ENCODE results near the gene NKIRAS1.

Gene NKIRAS1

GRCh38 chr3:23953523-23953922, 36.7 kb upstream of the NKIRAS1 start:
- no peak overlapping the region for H3K27ac ChIP-seq (ENCODE audit: insufficient read depth, low read length, poor library complexity, severe bottlenecking)
- no peaks in the 10 kb centered on the region for H3K9me3 ChIP-seq (ENCODE audit: control insufficient read depth, low read length)
- H3K4me3 ChIP-seq (ENCODE audit: insufficient read depth, low read depth, low read length, poor library complexity, severe bottlenecking), result no peak overlapping the region
- H3K4me1 ChIP-seq (ENCODE audit: control insufficient read depth, insufficient read depth, low read length, poor library complexity, severe bottlenecking), result peaks cover 11% of the 10 kb centered on the region
- no peaks in the 10 kb centered on the region for H3K27me3 ChIP-seq (replicated peaks; ENCODE audit: control insufficient read depth, insufficient read depth, low read length, poor library complexity, severe bottlenecking)
- no peak for DNase-seq
- H3K36me3 ChIP-seq (ENCODE audit: control insufficient read depth, insufficient read depth, low read length), result peaks cover 18% of the 10 kb centered on the region

- H3K9me3 ChIP-seq (ENCODE audit: control insufficient read depth, low read length), result no peaks in the 10 kb centered on the region
- DNase-seq, result no peak
- peaks cover 11% of the 10 kb centered on the region for H3K4me1 ChIP-seq (ENCODE audit: control insufficient read depth, insufficient read depth, low read length, poor library complexity, severe bottlenecking)
- H3K27ac ChIP-seq (ENCODE audit: insufficient read depth, low read length, poor library complexity, severe bottlenecking), result no peak overlapping the region
- H3K36me3 ChIP-seq (ENCODE audit: control insufficient read depth, insufficient read depth, low read length), result peaks cover 15% of the 10 kb centered on the region
- no peak overlapping the region for H3K4me3 ChIP-seq (ENCODE audit: insufficient read depth, low read depth, low read length, poor library complexity, severe bottlenecking)
- H3K27me3 ChIP-seq (replicated peaks; ENCODE audit: control insufficient read depth, insufficient read depth, low read length, poor library complexity, severe bottlenecking), result no peaks in the 10 kb centered on the region
These were observed 35.9 kb upstream of the NKIRAS1 start for GRCh38 chr3:23952646-23953045.

GRCh38 chr3:23950293-23950692, 33.5 kb upstream of the NKIRAS1 start:
- Histone ChIP-seq H3K36me3 (ENCODE audit: control insufficient read depth, insufficient read depth, low read length) (peaks cover 8% of the 10 kb centered on the region), H3K4me1 (ENCODE audit: control insufficient read depth, insufficient read depth, low read length, poor library complexity, severe bottlenecking) (peaks cover 24% of the 10 kb centered on the region), H3K9me3 (ENCODE audit: control insufficient read depth, low read length) (no peaks in the 10 kb centered on the region), H3K27me3 (replicated peaks; ENCODE audit: control insufficient read depth, insufficient read depth, low read length, poor library complexity, severe bottlenecking) (no peaks in the 10 kb centered on the region), H3K4me3 (ENCODE audit: insufficient read depth, low read depth, low read length, poor library complexity, severe bottlenecking) (no peak overlapping the region), H3K27ac (ENCODE audit: insufficient read depth, low read length, poor library complexity, severe bottlenecking) (no peak overlapping the region)
- DNase-seq, result no peak

- Histone ChIP-seq H3K9me3 (ENCODE audit: control insufficient read depth, low read length) (no peaks in the 10 kb centered on the region), H3K4me3 (ENCODE audit: insufficient read depth, low read depth, low read length, poor library complexity, severe bottlenecking) (no peak overlapping the region), H3K4me1 (ENCODE audit: control insufficient read depth, insufficient read depth, low read length, poor library complexity, severe bottlenecking) (peaks cover 24% of the 10 kb centered on the region), H3K27ac (ENCODE audit: insufficient read depth, low read length, poor library complexity, severe bottlenecking) (no peak overlapping the region), H3K27me3 (replicated peaks; ENCODE audit: control insufficient read depth, insufficient read depth, low read length, poor library complexity, severe bottlenecking) (no peaks in the 10 kb centered on the region), H3K36me3 (ENCODE audit: control insufficient read depth, insufficient read depth, low read length) (peaks cover 4% of the 10 kb centered on the region)
- DNase-seq, result no peak
These were observed 33.0 kb upstream of the NKIRAS1 start for GRCh38 chr3:23949784-23950183.

GRCh38 chr3:23948761-23949160, 32.0 kb upstream of the NKIRAS1 start:
- Histone ChIP-seq H3K27ac (ENCODE audit: insufficient read depth, low read length, poor library complexity, severe bottlenecking) (no peak overlapping the region), H3K36me3 (ENCODE audit: control insufficient read depth, insufficient read depth, low read length) (no peaks in the 10 kb centered on the region), H3K4me3 (ENCODE audit: insufficient read depth, low read depth, low read length, poor library complexity, severe bottlenecking) (no peak overlapping the region), H3K9me3 (ENCODE audit: control insufficient read depth, low read length) (no peaks in the 10 kb centered on the region), H3K27me3 (replicated peaks; ENCODE audit: control insufficient read depth, insufficient read depth, low read length, poor library complexity, severe bottlenecking) (no peaks in the 10 kb centered on the region), H3K4me1 (ENCODE audit: control insufficient read depth, insufficient read depth, low read length, poor library complexity, severe bottlenecking) (peaks cover 29% of the 10 kb centered on the region)
- no peak for DNase-seq

GRCh38 chr3:23945913-23946687, 29.3 kb upstream of the NKIRAS1 start:
- no peaks in the 10 kb centered on the region for H3K27me3 ChIP-seq (replicated peaks; ENCODE audit: control insufficient read depth, insufficient read depth, low read length, poor library complexity, severe bottlenecking)
- H3K4me1 ChIP-seq (ENCODE audit: control insufficient read depth, insufficient read depth, low read length, poor library complexity, severe bottlenecking), result peaks cover 29% of the 10 kb centered on the region
- peak overlapping the region; percentile 57 for H3K4me3 ChIP-seq (ENCODE audit: insufficient read depth, low read depth, low read length, poor library complexity, severe bottlenecking)
- H3K27ac ChIP-seq (ENCODE audit: insufficient read depth, low read length, poor library complexity, severe bottlenecking), result peak overlapping the region; percentile 87
- H3K36me3 ChIP-seq (ENCODE audit: control insufficient read depth, insufficient read depth, low read length), result no peaks in the 10 kb centered on the region
- peak; percentile 97 to 98 (median 98) for DNase-seq
- H3K9me3 ChIP-seq (ENCODE audit: control insufficient read depth, low read length), result no peaks in the 10 kb centered on the region

GRCh38 chr3:23945663-23945912, 28.8 kb upstream of the NKIRAS1 start:
- peaks cover 29% of the 10 kb centered on the region for H3K4me1 ChIP-seq (ENCODE audit: control insufficient read depth, insufficient read depth, low read length, poor library complexity, severe bottlenecking)
- peak overlapping the region; percentile 87 for H3K27ac ChIP-seq (ENCODE audit: insufficient read depth, low read length, poor library complexity, severe bottlenecking)
- DNase-seq, result no peak
- no peaks in the 10 kb centered on the region for H3K9me3 ChIP-seq (ENCODE audit: control insufficient read depth, low read length)
- peak overlapping the region; percentile 73 for H3K4me3 ChIP-seq (ENCODE audit: insufficient read depth, low read depth, low read length, poor library complexity, severe bottlenecking)
- H3K36me3 ChIP-seq (ENCODE audit: control insufficient read depth, insufficient read depth, low read length), result no peaks in the 10 kb centered on the region
- no peaks in the 10 kb centered on the region for H3K27me3 ChIP-seq (replicated peaks; ENCODE audit: control insufficient read depth, insufficient read depth, low read length, poor library complexity, severe bottlenecking)

GRCh38 chr3:23944861-23945662, 28.3 kb upstream of the NKIRAS1 start, which contains the start of gene NR1D2:
Gene NR1D2 (plus strand): TSS chr3:23945286. CDS start chr3:23945579, 293 bp downstream.
- Histone ChIP-seq H3K27ac (ENCODE audit: insufficient read depth, low read length, poor library complexity, severe bottlenecking) (peak within 1 kb of the TSS; percentile 87), H3K36me3 (ENCODE audit: control insufficient read depth, insufficient read depth, low read length) (no peaks in the 10 kb centered on the region), H3K4me1 (ENCODE audit: control insufficient read depth, insufficient read depth, low read length, poor library complexity, severe bottlenecking) (peaks cover 29% of the 10 kb centered on the region), H3K27me3 (replicated peaks; ENCODE audit: control insufficient read depth, insufficient read depth, low read length, poor library complexity, severe bottlenecking) (no peaks in the 10 kb centered on the region), H3K9me3 (ENCODE audit: control insufficient read depth, low read length) (no peaks in the 10 kb centered on the region), H3K4me3 (ENCODE audit: insufficient read depth, low read depth, low read length, poor library complexity, severe bottlenecking) (peak within 1 kb of the TSS; percentile 73)
- DNase-seq, result peak; percentile 72 to 76 (median 75)

GRCh38 chr3:23944007-23944783, 27.4 kb upstream of the NKIRAS1 start:
- peak overlapping the region; percentile 87 for H3K27ac ChIP-seq (ENCODE audit: insufficient read depth, low read length, poor library complexity, severe bottlenecking)
- peaks cover 20% of the 10 kb centered on the region for H3K4me1 ChIP-seq (ENCODE audit: control insufficient read depth, insufficient read depth, low read length, poor library complexity, severe bottlenecking)
- H3K9me3 ChIP-seq (ENCODE audit: control insufficient read depth, low read length), result no peaks in the 10 kb centered on the region
- peak overlapping the region; percentile 73 for H3K4me3 ChIP-seq (ENCODE audit: insufficient read depth, low read depth, low read length, poor library complexity, severe bottlenecking)
- H3K27me3 ChIP-seq (replicated peaks; ENCODE audit: control insufficient read depth, insufficient read depth, low read length, poor library complexity, severe bottlenecking), result no peaks in the 10 kb centered on the region
- H3K36me3 ChIP-seq (ENCODE audit: control insufficient read depth, insufficient read depth, low read length), result no peaks in the 10 kb centered on the region
- no peak for DNase-seq
